Measurements from ENCODE around the gene PARD3B. TPM values are rescaled to one million over a fixed set of nuclear protein-coding genes. Genes with fewer than 3 reads are reported as not detected.

Gene PARD3B
- total RNA-seq, 2 donors from 2014 or later: 0.52 TPM; not detected in 1

DNA sequence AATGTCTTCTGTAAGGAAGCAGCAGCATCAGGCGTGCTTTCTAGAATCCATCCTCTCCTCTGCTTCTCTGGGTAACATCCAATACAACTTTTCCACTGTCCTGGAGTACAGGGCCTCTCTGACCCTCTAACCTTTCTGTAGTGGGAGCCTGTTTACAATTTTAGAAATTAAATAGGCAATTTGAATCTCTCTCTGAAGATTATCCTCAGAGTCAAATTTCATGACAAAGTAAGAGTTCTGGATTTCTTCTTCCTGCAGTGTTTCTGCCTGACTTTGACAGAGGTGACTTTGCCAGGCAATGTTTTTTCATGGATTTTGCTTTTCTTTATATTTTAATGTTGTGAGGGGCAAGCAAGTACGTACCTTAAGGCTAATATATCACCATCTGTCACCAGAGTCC lies 558.4 kb downstream of the PARD3B start:
- no peak overlapping the region for H3K4me3 Mint-ChIP-seq
- no peak for ATAC-seq
- no peaks in the 10 kb centered on the region for H3K4me1 Mint-ChIP-seq (ENCODE audit: low read depth in 2 of 2)
- DNase-seq (ENCODE audit: low spot score): no peak
- H3K9me3 Mint-ChIP-seq: no peaks in the 10 kb centered on the region
- H3K36me3 Mint-ChIP-seq: no peaks in the 10 kb centered on the region
- H3K27me3 Mint-ChIP-seq: peaks cover 0 to 3% of the 10 kb centered on the region in 2 donors
- no peak overlapping the region for H3K27ac Mint-ChIP-seq

GRCh38 chr2:205107810-205108209 lies 562.5 kb downstream of the PARD3B start:
- H3K9me3 Mint-ChIP-seq: no peaks in the 10 kb centered on the region
- DNase-seq (ENCODE audit: low spot score): no peak
- ATAC-seq: no peak

GRCh38 chr2:205115511-205115910 lies 570.2 kb downstream of the PARD3B start:
- Mint-ChIP-seq H3K27ac (no peak overlapping the region), H3K9me3 (no peaks in the 10 kb centered on the region), H3K36me3 (no peaks in the 10 kb centered on the region), H3K4me3 (no peak overlapping the region), H3K4me1 (ENCODE audit: low read depth in 2 of 2) (no peaks in the 10 kb centered on the region), H3K27me3 (no peaks in the 10 kb centered on the region)
- ATAC-seq (no peak), DNase-seq (ENCODE audit: low spot score) (no peak)

More at GRCh38 chr2:205107810-205108209, 562.5 kb downstream of the PARD3B start:
- Mint-ChIP-seq H3K4me1 (ENCODE audit: low read depth in 2 of 2) (no peaks in the 10 kb centered on the region), H3K27ac (no peak overlapping the region), H3K27me3 (peaks cover 0 to 5% of the 10 kb centered on the region in 2 donors), H3K4me3 (no peak overlapping the region), H3K36me3 (no peaks in the 10 kb centered on the region)

DNA sequence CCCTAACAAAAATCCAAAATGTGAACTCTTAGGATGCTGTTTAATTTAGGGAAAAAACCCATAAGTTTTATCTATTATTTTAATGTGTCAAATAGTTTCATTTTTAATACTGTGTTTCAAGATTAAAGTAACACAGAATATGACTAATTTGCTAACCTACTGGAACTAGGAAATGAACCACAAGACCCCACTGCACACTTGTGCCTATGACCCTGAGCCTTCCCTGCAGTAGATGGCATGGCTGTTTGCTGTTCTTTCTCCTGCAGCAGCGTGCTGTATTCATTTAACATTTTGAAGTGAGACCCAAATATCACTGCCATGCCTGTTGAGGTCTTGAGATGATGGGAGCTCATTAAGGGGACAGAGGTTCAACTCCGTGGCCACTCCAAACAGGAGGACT lies 571.9 kb downstream of the PARD3B start:
- H3K27ac Mint-ChIP-seq: no peak overlapping the region
- H3K4me1 Mint-ChIP-seq (ENCODE audit: low read depth in 2 of 2): no peaks in the 10 kb centered on the region
- H3K36me3 Mint-ChIP-seq: no peaks in the 10 kb centered on the region
- no peak for ATAC-seq
- no peaks in the 10 kb centered on the region for H3K9me3 Mint-ChIP-seq
- no peak for DNase-seq (ENCODE audit: low spot score)
- H3K27me3 Mint-ChIP-seq: no peaks in the 10 kb centered on the region
- H3K4me3 Mint-ChIP-seq: no peak overlapping the region

GRCh38 chr2:205119136-205119535 lies 573.9 kb downstream of the PARD3B start:
- Mint-ChIP-seq H3K27ac (no peak overlapping the region), H3K4me3 (no peak overlapping the region), H3K36me3 (no peaks in the 10 kb centered on the region), H3K9me3 (peaks cover 3% of the 10 kb centered on the region), H3K4me1 (ENCODE audit: low read depth in 2 of 2) (no peaks in the 10 kb centered on the region), H3K27me3 (no peaks in the 10 kb centered on the region)
- ATAC-seq (no peak), DNase-seq (ENCODE audit: low spot score) (no peak)

DNA sequence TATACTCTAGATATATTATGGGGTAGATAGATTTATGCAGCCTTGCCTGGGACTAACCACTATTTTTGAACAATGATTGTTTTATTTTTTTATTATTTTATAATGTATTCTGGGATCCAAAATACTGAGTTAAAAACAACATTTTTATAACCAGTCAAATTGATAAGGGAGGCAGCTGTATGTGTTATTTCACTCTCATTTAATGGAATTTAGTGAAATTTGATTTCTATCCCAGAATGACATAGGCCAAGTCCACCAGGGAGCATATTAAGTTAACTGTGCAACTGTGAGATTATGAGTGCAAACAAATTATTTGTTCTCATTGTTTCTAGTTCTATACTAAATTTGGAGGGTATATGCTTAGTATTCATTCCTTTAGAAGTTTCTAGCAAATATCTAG lies 583.5 kb downstream of the PARD3B start:
- no peak for ATAC-seq
- H3K27me3 Mint-ChIP-seq: no peaks in the 10 kb centered on the region
- no peaks in the 10 kb centered on the region for H3K9me3 Mint-ChIP-seq
- H3K4me1 Mint-ChIP-seq (ENCODE audit: low read depth in 2 of 2): peaks cover 0 to 5% of the 10 kb centered on the region in 2 donors
- DNase-seq (ENCODE audit: low spot score): no peak
- H3K27ac Mint-ChIP-seq: no peak overlapping the region
- no peak overlapping the region for H3K4me3 Mint-ChIP-seq
- H3K36me3 Mint-ChIP-seq: no peaks in the 10 kb centered on the region

DNA sequence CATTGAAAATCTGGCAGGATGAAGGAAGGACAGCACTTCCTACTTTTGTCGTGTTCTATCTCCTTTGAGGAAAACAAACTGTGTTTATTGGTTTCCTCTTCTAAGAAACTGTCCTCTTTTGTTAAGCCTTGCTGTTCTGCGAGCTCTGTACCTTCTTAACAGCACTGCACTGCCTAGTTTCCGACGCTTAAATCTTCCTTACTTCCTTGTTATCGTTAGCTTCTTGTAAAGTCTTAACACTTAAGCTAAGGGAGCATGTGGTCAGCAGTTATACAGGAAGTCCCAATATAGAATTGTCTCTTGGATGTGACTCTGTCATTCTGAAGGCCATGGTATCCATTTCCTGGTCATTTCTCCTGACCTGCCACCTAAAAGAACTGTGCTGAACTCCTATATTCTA lies 584.3 kb downstream of the PARD3B start:
- peaks cover 0 to 5% of the 10 kb centered on the region in 2 donors for H3K4me1 Mint-ChIP-seq (ENCODE audit: low read depth in 2 of 2)
- H3K36me3 Mint-ChIP-seq: no peaks in the 10 kb centered on the region
- ATAC-seq: no peak
- H3K4me3 Mint-ChIP-seq: no peak overlapping the region
- H3K9me3 Mint-ChIP-seq: no peaks in the 10 kb centered on the region
- H3K27me3 Mint-ChIP-seq: no peaks in the 10 kb centered on the region
- no peak for DNase-seq (ENCODE audit: low spot score)
- H3K27ac Mint-ChIP-seq: no peak overlapping the region

DNA sequence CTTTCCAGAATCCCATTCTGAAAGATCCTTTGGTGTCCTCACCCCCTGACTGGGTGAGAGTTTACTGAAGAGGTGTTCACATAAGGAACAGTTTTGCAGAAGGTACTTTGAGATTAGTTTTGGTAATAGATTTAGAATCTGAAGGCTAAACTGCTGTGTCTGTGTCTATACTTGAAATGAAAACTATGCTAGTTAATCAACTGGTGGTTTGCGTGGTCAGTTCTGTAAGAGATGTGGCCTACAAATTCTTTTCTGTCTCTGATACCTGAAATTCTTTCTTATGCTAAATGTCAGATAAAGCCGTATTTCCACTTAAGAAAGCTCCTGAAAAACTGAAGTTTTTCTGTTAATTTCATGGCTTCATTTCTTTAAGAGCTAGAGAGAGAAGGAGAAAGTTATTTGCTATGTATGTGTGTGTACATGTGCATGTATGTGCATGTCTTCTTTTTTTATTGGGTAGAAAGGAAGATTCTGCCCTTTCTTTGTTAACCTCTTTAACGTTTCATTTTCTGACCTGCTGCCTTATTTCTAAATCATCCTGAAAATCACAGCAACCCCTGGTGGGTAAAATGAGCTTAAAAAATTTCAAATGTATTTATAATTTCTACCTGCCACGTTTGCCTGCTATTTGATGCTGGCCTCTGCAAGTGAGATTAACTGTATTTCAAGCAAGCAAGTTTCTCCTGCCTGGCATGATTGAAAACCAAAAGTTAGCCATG lies 585.0 kb downstream of the PARD3B start:
- ATAC-seq: no peak
- H3K36me3 Mint-ChIP-seq: no peaks in the 10 kb centered on the region
- peaks cover 0 to 5% of the 10 kb centered on the region in 2 donors for H3K4me1 Mint-ChIP-seq (ENCODE audit: low read depth in 2 of 2)
- DNase-seq (ENCODE audit: low spot score): no peak
- no peaks in the 10 kb centered on the region for H3K9me3 Mint-ChIP-seq
- no peaks in the 10 kb centered on the region for H3K27me3 Mint-ChIP-seq
- H3K4me3 Mint-ChIP-seq: no peak overlapping the region
- H3K27ac Mint-ChIP-seq: no peak overlapping the region

GRCh38 chr2:205133544-205133943 lies 588.3 kb downstream of the PARD3B start:
- Mint-ChIP-seq H3K9me3 (no peaks in the 10 kb centered on the region), H3K36me3 (no peaks in the 10 kb centered on the region), H3K4me1 (ENCODE audit: low read depth in 2 of 2) (peaks cover 0 to 5% of the 10 kb centered on the region in 2 donors), H3K27ac (no peak overlapping the region), H3K4me3 (no peak overlapping the region), H3K27me3 (no peaks in the 10 kb centered on the region)
- no peak for DNase-seq (ENCODE audit: low spot score)
- no peak for ATAC-seq

- ATAC-seq: no peak
- H3K4me3 Mint-ChIP-seq: no peak overlapping the region
- no peak overlapping the region for H3K27ac Mint-ChIP-seq
- peaks cover 0 to 4% of the 10 kb centered on the region in 2 donors for H3K4me1 Mint-ChIP-seq (ENCODE audit: low read depth in 2 of 2)
- H3K36me3 Mint-ChIP-seq: no peaks in the 10 kb centered on the region
- H3K9me3 Mint-ChIP-seq: no peaks in the 10 kb centered on the region
- DNase-seq (ENCODE audit: low spot score): no peak
- H3K27me3 Mint-ChIP-seq: peaks cover 0 to 2% of the 10 kb centered on the region in 2 donors
Measured at GRCh38 chr2:205138735-205139134, 593.5 kb downstream of the PARD3B start.

DNA sequence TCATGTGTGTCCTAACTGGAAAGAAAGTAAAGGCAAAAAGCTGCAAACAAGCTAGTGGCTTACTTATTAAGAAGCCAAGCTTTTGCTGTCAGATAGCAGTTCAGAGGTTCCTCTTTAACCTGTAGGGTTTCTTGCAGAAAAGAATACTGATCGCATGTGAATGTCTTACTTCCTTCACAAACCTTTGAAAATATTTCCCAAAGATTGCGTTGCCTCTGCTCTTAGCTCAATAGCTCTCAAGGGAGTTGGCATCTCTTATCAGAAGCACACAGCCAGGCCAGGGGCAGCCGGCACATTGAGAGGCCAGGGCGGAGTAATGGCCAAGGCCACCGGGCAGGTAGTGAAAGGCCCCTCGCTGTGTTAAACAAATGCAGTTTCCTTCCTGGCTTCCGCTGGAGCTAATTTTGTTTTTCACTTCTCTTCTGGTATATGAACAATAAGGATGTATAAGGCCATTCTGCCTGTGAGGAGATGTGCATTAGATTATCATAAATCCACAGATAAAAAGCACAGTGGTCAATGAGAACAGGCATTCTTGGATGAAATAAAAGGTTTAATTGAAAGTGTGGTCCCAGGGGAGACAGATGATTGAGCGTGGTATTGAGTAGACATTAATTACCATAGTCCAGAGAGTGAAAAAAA lies 594.7 kb downstream of the PARD3B start:
- no peak overlapping the region for H3K4me3 Mint-ChIP-seq
- no peak for ATAC-seq
- H3K9me3 Mint-ChIP-seq: no peaks in the 10 kb centered on the region

DNA sequence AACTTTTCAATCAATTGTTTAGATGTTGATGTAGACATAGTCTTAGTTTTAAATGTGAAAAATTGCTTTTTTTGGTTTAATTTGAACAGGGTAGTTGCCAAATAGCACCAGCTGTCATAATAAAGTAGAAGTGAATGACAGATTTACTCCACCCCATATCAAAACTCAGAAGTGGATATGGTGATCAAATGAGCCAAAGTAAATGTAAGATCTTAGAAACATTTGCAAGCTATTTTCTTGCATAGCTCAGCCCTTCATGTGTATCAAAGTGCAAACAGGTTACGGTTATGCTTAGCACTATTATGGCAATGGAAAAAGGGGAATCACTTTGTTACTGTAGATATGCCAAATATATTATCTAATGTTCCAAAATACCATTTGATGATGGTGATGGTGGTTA lies 596.1 kb downstream of the PARD3B start:
- Mint-ChIP-seq H3K9me3 (no peaks in the 10 kb centered on the region), H3K36me3 (no peaks in the 10 kb centered on the region), H3K27me3 (peaks cover 0 to 2% of the 10 kb centered on the region in 2 donors), H3K4me3 (no peak overlapping the region), H3K4me1 (ENCODE audit: low read depth in 2 of 2) (peaks cover 0 to 4% of the 10 kb centered on the region in 2 donors), H3K27ac (no peak overlapping the region)
- DNase-seq (ENCODE audit: low spot score) (no peak), ATAC-seq (no peak)

More for the DNA sequence above, 594.7 kb downstream of the PARD3B start:
- Mint-ChIP-seq H3K4me1 (ENCODE audit: low read depth in 2 of 2) (peaks cover 0 to 4% of the 10 kb centered on the region in 2 donors), H3K27ac (no peak overlapping the region), H3K27me3 (peaks cover 0 to 2% of the 10 kb centered on the region in 2 donors), H3K36me3 (no peaks in the 10 kb centered on the region)
- no peak for DNase-seq (ENCODE audit: low spot score)

DNA sequence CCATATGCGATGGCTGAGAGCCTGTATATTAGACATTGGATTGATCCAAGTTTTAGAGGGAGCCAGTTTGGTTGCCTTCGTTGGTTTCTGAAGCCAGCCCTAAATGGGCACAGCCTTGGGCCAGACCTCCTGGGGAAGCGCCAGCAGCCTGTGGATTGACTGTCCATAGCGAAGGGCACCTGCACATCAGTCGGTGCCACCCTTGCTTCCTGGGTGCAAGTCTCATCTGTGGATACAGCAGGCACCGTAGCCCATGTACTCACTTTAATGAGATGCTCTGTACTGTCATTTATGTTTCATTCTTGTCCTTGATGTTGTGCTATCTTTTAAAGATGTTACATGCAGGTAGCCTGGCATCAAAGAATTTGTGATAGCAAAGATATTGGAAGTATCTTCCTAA lies 600.6 kb downstream of the PARD3B start:
- no peaks in the 10 kb centered on the region for H3K36me3 Mint-ChIP-seq
- no peak for DNase-seq (ENCODE audit: low spot score)
- H3K9me3 Mint-ChIP-seq: no peaks in the 10 kb centered on the region
- no peak for ATAC-seq
- no peaks in the 10 kb centered on the region for H3K27me3 Mint-ChIP-seq
- H3K4me1 Mint-ChIP-seq (ENCODE audit: low read depth in 2 of 2): no peaks in the 10 kb centered on the region
- no peak overlapping the region for H3K4me3 Mint-ChIP-seq
- no peak overlapping the region for H3K27ac Mint-ChIP-seq

- no peaks in the 10 kb centered on the region for H3K4me1 Mint-ChIP-seq (ENCODE audit: low read depth in 2 of 2)
- H3K36me3 Mint-ChIP-seq: no peaks in the 10 kb centered on the region
- no peak overlapping the region for H3K27ac Mint-ChIP-seq
- no peak for ATAC-seq
- no peak for DNase-seq (ENCODE audit: low spot score)
- no peak overlapping the region for H3K4me3 Mint-ChIP-seq
- no peaks in the 10 kb centered on the region for H3K27me3 Mint-ChIP-seq
- peaks cover 6% of the 10 kb centered on the region for H3K9me3 Mint-ChIP-seq
Measured at GRCh38 chr2:205148755-205149154, 603.5 kb downstream of the PARD3B start.

Data from natural killer cell treated with Interleukin-12 subunit alpha and Interleukin-12 subunit beta and Interleukin-15 and Interleukin-18, amount 100 ng/mL, for 72 hours (primary cell).